Subcutaneous abdominal adipose tissue (tissue), 5 donors: Measurements from ENCODE around the gene CD109.

Experiments used
- H3K27ac ChIP-seq: one replicate; pipeline ENCODE4 v1.7.0; 2013; ENCODE audit warnings: low read depth, mild to moderate bottlenecking, inconsistent platforms, low read length, moderate library complexity
- H3K27me3 ChIP-seq, 5 donors: one replicate each; pipeline ENCODE4 v1.7.0; 2013; ENCODE audit warnings: low read length in 5 of 5, inconsistent platforms in 1 of 5; ENCODE audit not compliant: control insufficient read depth in 5 of 5, insufficient read depth in 4 of 5
- H3K36me3 ChIP-seq, 5 donors: one replicate each; pipeline ENCODE4 v1.7.0; 2013; ENCODE audit warnings: low read length in 5 of 5; ENCODE audit not compliant: control insufficient read depth in 5 of 5, insufficient read depth in 5 of 5
- H3K4me1 ChIP-seq, 5 donors: one replicate each; pipeline ENCODE4 v1.7.0; 2013; ENCODE audit warnings: low read length in 5 of 5, mild to moderate bottlenecking in 3 of 5, moderate library complexity in 1 of 5; ENCODE audit not compliant: control insufficient read depth in 5 of 5, insufficient read depth in 5 of 5
- H3K4me3 ChIP-seq, 5 donors: one replicate each; pipeline ENCODE4 v1.7.0; 2013; ENCODE audit warnings: low read length in 5 of 5, low read depth in 1 of 5
- H3K9ac ChIP-seq, 5 donors: one replicate each; pipeline ENCODE4 v1.7.0; 2013; ENCODE audit warnings: low read length in 5 of 5, mild to moderate bottlenecking in 4 of 5, moderate library complexity in 3 of 5
- H3K9me3 ChIP-seq, 5 donors: one replicate each; pipeline ENCODE4 v1.7.0; 2013; ENCODE audit warnings: low read length in 5 of 5; ENCODE audit not compliant: control insufficient read depth in 5 of 5
- donor health status: healthy.
- donor health status: healthy.
- donor health status: healthy.
- donor health status: healthy.
- donor health status: healthy.

The CD109 gene

DNA sequence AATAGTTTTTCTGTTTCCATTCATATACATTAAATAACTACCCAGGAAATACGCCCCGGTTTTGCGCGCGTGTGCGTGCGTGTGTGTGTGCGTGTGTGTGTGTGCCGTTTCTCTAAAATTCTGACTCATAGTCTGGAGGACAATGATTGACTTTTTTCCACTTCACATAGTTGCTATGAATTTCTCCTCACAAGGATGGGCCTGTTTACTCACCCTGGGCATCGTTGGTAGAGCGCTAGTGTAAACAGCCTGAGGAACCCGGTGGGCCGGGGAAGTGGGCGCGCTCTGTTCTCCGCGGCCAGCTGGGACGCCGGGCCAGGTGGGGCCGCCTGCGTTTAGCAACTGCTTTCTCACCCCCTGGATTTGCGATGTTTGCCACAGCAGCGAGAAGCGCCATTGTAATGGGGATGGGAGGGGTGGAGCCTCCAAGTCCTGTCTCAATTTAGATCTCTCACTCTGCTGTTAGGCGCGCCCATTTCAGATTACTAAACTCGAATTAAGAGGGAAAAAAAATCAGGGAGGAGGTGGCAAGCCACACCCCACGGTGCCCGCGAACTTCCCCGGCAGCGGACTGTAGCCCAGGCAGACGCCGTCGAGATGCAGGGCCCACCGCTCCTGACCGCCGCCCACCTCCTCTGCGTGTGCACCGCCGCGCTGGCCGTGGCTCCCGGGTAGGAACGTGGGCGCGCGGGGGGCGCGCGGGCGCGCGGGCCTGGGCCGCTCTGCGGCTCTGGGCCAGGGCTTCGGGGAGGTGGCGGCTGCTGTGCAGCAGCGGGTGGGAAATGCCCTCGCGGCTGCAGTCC lies at the start of gene CD109:
CD109 (plus strand) TSS at position 585 of the 803 bp plus-strand sequence; CDS start at position 598, 13 bp downstream.
- peaks cover 0 to 6% (median 0%) of the 10 kb centered on the region in 5 donors for H3K27me3 ChIP-seq
- peak within 1 kb of the TSS; percentile 71 for H3K27ac ChIP-seq

GRCh38 chr6:73648166-73648565 lies 47.8 kb upstream of the CD109 start:
- H3K4me1 ChIP-seq, result peaks cover 0 to 27% (median 22%) of the 10 kb centered on the region in 5 donors
- peaks cover 0 to 7% (median 5%) of the 10 kb centered on the region in 5 donors for H3K36me3 ChIP-seq
- H3K27ac ChIP-seq, result no peak overlapping the region

More for the DNA sequence above, at the start of gene CD109:
- Histone ChIP-seq H3K36me3 (no peaks in the 10 kb centered on the region), H3K4me1 (peaks cover 0 to 34% (median 20%) of the 10 kb centered on the region in 5 donors), H3K9ac (peak within 1 kb of the TSS; percentile 16 to 70 (median 68)), H3K9me3 (no peaks in the 10 kb centered on the region), H3K4me3 (peak within 1 kb of the TSS; percentile 62 to 79 (median 75))

DNA sequence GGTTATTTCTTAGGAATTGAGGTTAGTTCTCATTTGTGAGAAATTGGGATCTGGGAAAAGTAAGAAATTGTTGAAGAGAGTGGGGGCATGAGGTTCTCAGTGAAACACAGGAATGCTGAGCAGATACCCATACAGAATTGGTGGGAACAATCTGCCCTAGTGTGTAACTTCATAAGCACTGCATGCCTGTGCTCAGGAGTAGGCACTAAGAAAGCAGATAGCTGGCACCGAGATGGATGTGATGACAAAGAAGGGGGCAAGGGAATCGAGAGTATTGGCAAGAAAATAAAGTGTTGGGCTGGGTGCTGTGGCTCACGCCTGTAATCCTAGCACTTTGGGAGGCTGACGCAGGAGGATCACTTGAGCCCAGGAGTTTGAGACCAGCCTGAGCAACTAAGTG lies 46.2 kb upstream of the CD109 start:
- Histone ChIP-seq H3K4me3 (no peak overlapping the region), H3K4me1 (peaks cover 0 to 35% (median 28%) of the 10 kb centered on the region in 5 donors), H3K9me3 (no peaks in the 10 kb centered on the region), H3K27ac (no peak overlapping the region), H3K9ac (no peak overlapping the region), H3K36me3 (peaks cover 0 to 7% (median 5%) of the 10 kb centered on the region in 5 donors), H3K27me3 (no peaks in the 10 kb centered on the region)

More at GRCh38 chr6:73648166-73648565, 47.8 kb upstream of the CD109 start:
- Histone ChIP-seq H3K27me3 (no peaks in the 10 kb centered on the region), H3K4me3 (no peak overlapping the region), H3K9ac (no peak overlapping the region), H3K9me3 (no peaks in the 10 kb centered on the region)

GRCh38 chr6:73652637-73653570 lies 43.1 kb upstream of the CD109 start:
- Histone ChIP-seq H3K9me3 (no peaks in the 10 kb centered on the region), H3K27ac (peak overlapping the region; percentile 92), H3K4me1 (peaks cover 0 to 31% (median 20%) of the 10 kb centered on the region in 5 donors), H3K27me3 (no peaks in the 10 kb centered on the region), H3K36me3 (peaks cover 0 to 7% (median 5%) of the 10 kb centered on the region in 5 donors), H3K4me3 (peak overlapping the region; percentile 92 to 99 (median 95)), H3K9ac (peak overlapping the region; percentile 78 to 94 (median 92))

GRCh38 chr6:73653571-73654424 lies 42.2 kb upstream of the CD109 start, which contains the start of gene SLC17A5:
SLC17A5 (minus strand) TSS chr6:73653992; CDS start chr6:73653886, 106 bp downstream.
- Histone ChIP-seq H3K4me3 (peak within 1 kb of the TSS; percentile 92 to 99 (median 95)), H3K27ac (peak within 1 kb of the TSS; percentile 92), H3K36me3 (peaks cover 0 to 6% (median 3%) of the 10 kb centered on the region in 5 donors), H3K4me1 (peaks cover 0 to 31% (median 20%) of the 10 kb centered on the region in 5 donors), H3K27me3 (no peaks in the 10 kb centered on the region), H3K9me3 (no peaks in the 10 kb centered on the region), H3K9ac (peak within 1 kb of the TSS; percentile 78 to 94 (median 92))

DNA sequence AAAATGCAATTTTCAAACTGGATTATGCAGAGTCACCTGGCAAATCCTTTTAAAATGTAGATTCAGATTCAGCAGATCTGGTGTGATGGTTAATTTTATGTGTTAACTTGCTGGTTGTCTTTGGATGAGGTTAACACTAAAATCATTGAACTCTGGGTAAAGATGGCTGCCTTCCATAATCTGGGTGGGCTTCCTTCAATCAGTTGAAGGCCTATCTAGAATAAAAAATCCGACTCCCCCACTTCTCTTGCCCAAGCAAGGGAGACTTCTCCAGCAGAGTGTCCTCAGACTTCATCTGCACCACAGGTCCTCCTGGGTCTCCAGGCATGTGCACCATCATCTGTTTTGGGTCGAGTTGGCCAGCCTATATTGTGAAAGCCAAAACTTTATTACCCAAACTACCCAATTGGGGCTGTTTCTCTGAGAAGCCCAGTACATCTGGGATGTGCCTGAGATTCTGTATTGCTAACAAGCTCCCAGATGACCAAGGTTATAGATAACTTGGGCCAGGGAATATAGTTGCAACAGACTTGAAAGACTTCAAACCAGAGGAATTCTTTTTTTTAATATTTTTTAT lies 40.6 kb upstream of the CD109 start:
- Histone ChIP-seq H3K36me3 (no peaks in the 10 kb centered on the region), H3K9ac (peak overlapping the region in 2 of 5 donors; percentile 82 to 94), H3K27ac (peak overlapping the region; percentile 92)

DNA sequence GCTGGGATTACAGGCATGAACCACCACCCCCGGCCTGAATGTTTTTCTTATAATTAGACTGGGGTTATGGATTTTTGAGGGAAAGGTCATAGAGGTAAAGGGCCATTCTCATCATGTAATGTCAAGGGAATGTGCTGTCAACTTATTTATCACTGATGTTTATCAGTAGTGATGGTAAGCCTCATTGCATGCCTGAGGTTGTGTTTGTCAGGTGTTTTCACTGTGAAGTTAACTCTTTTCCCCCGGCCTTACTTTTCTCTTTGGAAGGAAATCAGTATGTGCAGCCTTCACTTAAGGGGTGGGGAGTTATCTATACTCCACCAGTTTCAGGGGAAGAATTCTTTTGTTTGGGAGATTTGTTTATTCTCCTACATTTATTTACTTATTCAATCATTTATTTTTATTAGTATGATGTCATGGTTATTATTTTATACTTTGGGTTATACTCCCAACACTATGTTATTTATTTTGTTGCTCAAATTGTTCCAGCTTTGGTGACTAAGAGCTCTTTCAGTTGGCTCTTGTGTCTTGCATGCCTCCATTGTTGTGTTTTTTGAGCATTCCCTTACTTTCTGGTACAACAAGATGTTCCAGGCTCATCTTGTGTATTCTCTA lies 39.4 kb upstream of the CD109 start:
- Histone ChIP-seq H3K27me3 (no peaks in the 10 kb centered on the region), H3K4me1 (peaks cover 0 to 31% (median 20%) of the 10 kb centered on the region in 5 donors), H3K27ac (no peak overlapping the region), H3K36me3 (no peaks in the 10 kb centered on the region), H3K9ac (no peak overlapping the region), H3K9me3 (no peaks in the 10 kb centered on the region), H3K4me3 (no peak overlapping the region)

More for the DNA sequence above, 40.6 kb upstream of the CD109 start:
- Histone ChIP-seq H3K9me3 (no peaks in the 10 kb centered on the region), H3K27me3 (no peaks in the 10 kb centered on the region), H3K4me1 (peaks cover 0 to 31% (median 20%) of the 10 kb centered on the region in 5 donors), H3K4me3 (peak overlapping the region in 4 of 5 donors; percentile 93 to 97 (median 94))

- H3K36me3 ChIP-seq, result no peaks in the 10 kb centered on the region
- no peak overlapping the region for H3K27ac ChIP-seq
- H3K9me3 ChIP-seq, result no peaks in the 10 kb centered on the region
- H3K27me3 ChIP-seq, result no peaks in the 10 kb centered on the region
- no peak overlapping the region for H3K4me3 ChIP-seq
- H3K4me1 ChIP-seq, result peaks cover 0 to 26% (median 19%) of the 10 kb centered on the region in 5 donors
- H3K9ac ChIP-seq, result no peak overlapping the region
Observed at GRCh38 chr6:73657201-73657600, 38.8 kb upstream of the CD109 start.
